ENCODE results near the gene EPOP. TPM values are rescaled to one million over a fixed set of nuclear protein-coding genes. Genes with fewer than 3 reads are reported as not detected.
A peak's percentile ranks its signal among the peaks of the same experiment; 100 is the strongest.

EPOP gene
- total and polyA plus RNA-seq, 4 donors, result 0.40 to 2.8 (median 2.2) TPM

DNA sequence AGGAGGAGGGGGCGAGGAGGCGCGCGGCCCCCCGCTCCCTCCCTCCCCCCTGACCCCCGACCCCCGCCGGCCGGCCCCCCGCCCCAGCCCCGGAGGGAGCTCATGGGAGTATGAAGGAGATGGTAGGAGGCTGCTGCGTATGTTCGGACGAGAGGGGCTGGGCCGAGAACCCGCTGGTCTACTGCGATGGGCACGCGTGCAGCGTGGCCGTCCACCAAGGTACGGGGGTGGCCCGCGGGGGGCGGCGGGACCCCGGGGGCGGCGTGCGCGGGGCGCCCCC lies 30.7 kb upstream of the EPOP start:
- Histone ChIP-seq H3K9ac (ENCODE audit: insufficient read depth in 1 of 2, low read length in 2 of 2) (no peak overlapping the region), H3K9me3 (ENCODE audit: control insufficient read depth in 4 of 4, insufficient read depth in 3 of 4, low read length in 3 of 4) (no peaks in the 10 kb centered on the region), H3K36me3 (ENCODE audit: control insufficient read depth in 4 of 4, insufficient read depth in 4 of 4, low read length in 4 of 4) (peaks cover 0 to 17% (median 6%) of the 10 kb centered on the region in 4 donors), H3K27ac (ENCODE audit: low read depth in 1 of 2, low read length in 1 of 2) (peak overlapping the region; percentile 87 to 97), H3K4me1 (ENCODE audit: control insufficient read depth in 5 of 5, insufficient read depth in 5 of 5, low read length in 5 of 5) (peaks cover 3 to 44% (median 10%) of the 10 kb centered on the region in 5 donors), H3K27me3 (ENCODE audit: control insufficient read depth in 3 of 3, insufficient read depth in 3 of 3, low read length in 2 of 3) (no peaks in the 10 kb centered on the region), H3K4me3 (peak overlapping the region; percentile 59)
- no peak for ATAC-seq (ENCODE audit: insufficient read depth, low FRiP score)
- DNase-seq, result no peak
- TF ChIP-seq, protein P1, sequence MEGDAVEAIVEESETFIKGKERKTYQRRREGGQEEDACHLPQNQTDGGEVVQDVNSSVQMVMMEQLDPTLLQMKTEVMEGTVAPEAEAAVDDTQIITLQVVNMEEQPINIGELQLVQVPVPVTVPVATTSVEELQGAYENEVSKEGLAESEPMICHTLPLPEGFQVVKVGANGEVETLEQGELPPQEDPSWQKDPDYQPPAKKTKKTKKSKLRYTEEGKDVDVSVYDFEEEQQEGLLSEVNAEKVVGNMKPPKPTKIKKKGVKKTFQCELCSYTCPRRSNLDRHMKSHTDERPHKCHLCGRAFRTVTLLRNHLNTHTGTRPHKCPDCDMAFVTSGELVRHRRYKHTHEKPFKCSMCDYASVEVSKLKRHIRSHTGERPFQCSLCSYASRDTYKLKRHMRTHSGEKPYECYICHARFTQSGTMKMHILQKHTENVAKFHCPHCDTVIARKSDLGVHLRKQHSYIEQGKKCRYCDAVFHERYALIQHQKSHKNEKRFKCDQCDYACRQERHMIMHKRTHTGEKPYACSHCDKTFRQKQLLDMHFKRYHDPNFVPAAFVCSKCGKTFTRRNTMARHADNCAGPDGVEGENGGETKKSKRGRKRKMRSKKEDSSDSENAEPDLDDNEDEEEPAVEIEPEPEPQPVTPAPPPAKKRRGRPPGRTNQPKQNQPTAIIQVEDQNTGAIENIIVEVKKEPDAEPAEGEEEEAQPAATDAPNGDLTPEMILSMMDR (IDR thresholded peaks at IDR 0.05; ENCODE audit: control extremely low read depth, extremely low read depth), result no peak
- 1 to 3% methylated on average over 8 to 30 of the region's 32 CpGs for WGBS, 2 donors

GRCh38 chr17:38704606-38705522 lies 30.1 kb upstream of the EPOP start, which contains the start of gene MLLT6:
MLLT6 (plus strand) TSS chr17:38705273; CDS start chr17:38705633, 360 bp downstream.
- H3K4me3 ChIP-seq, result peak within 1 kb of the TSS; percentile 70
- ATAC-seq (ENCODE audit: insufficient read depth, low FRiP score) (peak; percentile 25), DNase-seq (peak; percentile 86 to 91 (median 87))
- peaks cover 3 to 44% (median 10%) of the 10 kb centered on the region in 5 donors for H3K4me1 ChIP-seq (ENCODE audit: control insufficient read depth in 5 of 5, insufficient read depth in 5 of 5, low read length in 5 of 5)
- peaks cover 0 to 17% (median 3%) of the 10 kb centered on the region in 4 donors for H3K36me3 ChIP-seq (ENCODE audit: control insufficient read depth in 4 of 4, insufficient read depth in 4 of 4, low read length in 4 of 4)
- WGBS, 2 donors, result 1% methylated on average over 64 to 92 of the region's 100 CpGs
- no peaks in the 10 kb centered on the region for H3K27me3 ChIP-seq (ENCODE audit: control insufficient read depth in 3 of 3, insufficient read depth in 3 of 3, low read length in 2 of 3)
- peak within 1 kb of the TSS; percentile 56 to 77 for H3K9ac ChIP-seq (ENCODE audit: insufficient read depth in 1 of 2, low read length in 2 of 2)
- no peaks in the 10 kb centered on the region for H3K9me3 ChIP-seq (ENCODE audit: control insufficient read depth in 4 of 4, insufficient read depth in 3 of 4, low read length in 3 of 4)
- peak within 1 kb of the TSS; percentile 95 to 97 for H3K27ac ChIP-seq (ENCODE audit: low read depth in 1 of 2, low read length in 1 of 2)
- TF ChIP-seq, protein P1 (IDR thresholded peaks at IDR 0.05; ENCODE audit: control extremely low read depth, extremely low read depth), result no peak

GRCh38 chr17:38703742-38704605 lies 29.2 kb upstream of the EPOP start:
- Histone ChIP-seq H3K36me3 (ENCODE audit: control insufficient read depth in 4 of 4, insufficient read depth in 4 of 4, low read length in 4 of 4) (peaks cover 0 to 10% (median 0%) of the 10 kb centered on the region in 4 donors), H3K9ac (ENCODE audit: insufficient read depth in 1 of 2, low read length in 2 of 2) (peak overlapping the region; percentile 56 to 77), H3K9me3 (ENCODE audit: control insufficient read depth in 4 of 4, insufficient read depth in 3 of 4, low read length in 3 of 4) (peaks cover 0 to 2% (median 0%) of the 10 kb centered on the region in 4 donors), H3K27me3 (ENCODE audit: control insufficient read depth in 3 of 3, insufficient read depth in 3 of 3, low read length in 2 of 3) (no peaks in the 10 kb centered on the region), H3K27ac (ENCODE audit: low read depth in 1 of 2, low read length in 1 of 2) (peak overlapping the region; percentile 95 to 97), H3K4me1 (ENCODE audit: control insufficient read depth in 5 of 5, insufficient read depth in 5 of 5, low read length in 5 of 5) (peaks cover 3 to 50% (median 15%) of the 10 kb centered on the region in 5 donors), H3K4me3 (peak overlapping the region; percentile 70)
- TF ChIP-seq, protein P1 (IDR thresholded peaks at IDR 0.05; ENCODE audit: control extremely low read depth, extremely low read depth), result no peak
- peak; percentile 82 to 89 (median 89) for DNase-seq
- ATAC-seq (ENCODE audit: insufficient read depth, low FRiP score), result peak; percentile 38
- 0 to 1% methylated on average over 49 to 50 of the region's 50 CpGs for WGBS, 2 donors

Data from lung (tissue), 12 donors.